Keratinocyte (primary cell): ENCODE results near the gene POU3F2. TPM values are rescaled to one million over a fixed set of nuclear protein-coding genes. Genes with fewer than 3 reads are reported as not detected.

Experiments
- DNase-seq: peaks from one replicate; pipeline ENCODE4 v3.0.0-alpha.2; 2011; ENCODE audit warnings: low read depth, missing footprints, low spot score
- FAIRE-seq: peaks from 2 replicates; lab custom pipeline; 2011; peaks lifted over from hg19 to GRCh38; lab: Jason Lieb, UNC
- H2AFZ ChIP-seq: 2 replicates; pipeline ENCODE4 v1.6.0; 2012; ENCODE audit warnings: low read length, control low read depth, inconsistent platforms; ENCODE audit not compliant: control insufficient read depth
- H3K27ac ChIP-seq: 2 replicates; pipeline ENCODE4 v1.5.1; 2011; ENCODE audit warnings: low read length; ENCODE audit not compliant: control insufficient read depth, insufficient read depth
- H3K27me3 ChIP-seq: 3 replicates; pipeline ENCODE4 v1.6.0; 2011; ENCODE audit warnings: low read length; ENCODE audit not compliant: control insufficient read depth, insufficient read depth; ENCODE audit errors: extremely low read depth
- H3K36me3 ChIP-seq, 2 experiments: 2 replicates in 1 of 2; 3 replicates in 1 of 2; pipeline ENCODE4 v1.5.1; 2011; ENCODE audit warnings: low read length in 2 of 2, mild to moderate bottlenecking in 1 of 2; ENCODE audit not compliant: control insufficient read depth in 2 of 2, insufficient read depth in 2 of 2; ENCODE audit errors: extremely low read depth in 1 of 2
- H3K4me1 ChIP-seq: 3 replicates; pipeline ENCODE4 v1.5.1; 2011; ENCODE audit warnings: low read length; ENCODE audit not compliant: control insufficient read depth, insufficient read depth; ENCODE audit errors: extremely low read depth
- H3K4me2 ChIP-seq: 3 replicates; pipeline ENCODE4 v1.6.0; 2011; ENCODE audit warnings: low read depth, low read length; ENCODE audit not compliant: control insufficient read depth, insufficient read depth; ENCODE audit errors: extremely low read depth
- H3K4me3 ChIP-seq, 3 experiments: fragments of 200-600 bp in 1 of 3; sonication (generic) in 1 of 3; 2 replicates in 2 of 3; 3 replicates in 1 of 3; pipeline ENCODE4 v1.5.1; 2011 to 2016; ENCODE audit warnings: low read length in 3 of 3, mild to moderate bottlenecking in 3 of 3, control low read depth in 2 of 3, inconsistent platforms in 1 of 3, low read depth in 1 of 3, mixed read lengths in 1 of 3, mixed run types in 1 of 3, moderate library complexity in 1 of 3; ENCODE audit not compliant: control insufficient read depth in 2 of 3, insufficient read depth in 2 of 3; ENCODE audit errors: extremely low read depth in 1 of 3
- H3K79me2 ChIP-seq: 2 replicates; pipeline ENCODE4 v1.6.0; 2012; ENCODE audit warnings: low read length; ENCODE audit not compliant: control insufficient read depth, insufficient read depth
- H3K9ac ChIP-seq: 3 replicates; pipeline ENCODE4 v1.6.0; 2011; ENCODE audit warnings: low read length; ENCODE audit not compliant: control insufficient read depth, insufficient read depth; ENCODE audit errors: extremely low read depth
- H3K9me1 ChIP-seq: 3 replicates; pipeline ENCODE4 v1.6.0; 2011; ENCODE audit warnings: low read length; ENCODE audit not compliant: control insufficient read depth, insufficient read depth; ENCODE audit errors: extremely low read depth
- H3K9me3 ChIP-seq: 2 replicates; pipeline ENCODE4 v1.5.1; 2012; ENCODE audit warnings: low read depth, low read length; ENCODE audit not compliant: control insufficient read depth
- H4K20me1 ChIP-seq: 3 replicates; pipeline ENCODE4 v1.6.0; 2011; ENCODE audit warnings: low read length; ENCODE audit not compliant: control insufficient read depth, insufficient read depth; ENCODE audit errors: extremely low read depth
- CTCF ChIP-seq, 3 experiments: IDR thresholded peaks in 1 of 3; conservative IDR thresholded peaks in 1 of 3; optimal IDR thresholded peaks in 1 of 3; 2 replicates in 2 of 3; 3 replicates in 1 of 3; pipeline versions ENCODE3 to v1.5.1; 2011; ENCODE audit warnings: low read length in 3 of 3, mild to moderate bottlenecking in 3 of 3, moderate library complexity in 2 of 3, control low read depth in 1 of 3, inconsistent platforms in 1 of 3; ENCODE audit not compliant: insufficient read depth in 2 of 3; ENCODE audit errors: extremely low read depth in 1 of 3
- EZH2 ChIP-seq: IDR thresholded peaks from one replicate; pipeline ENCODE4 v1.6.1; 2012; ENCODE audit warnings: inconsistent platforms, mild to moderate bottlenecking, low read length, moderate library complexity
- dilution Hi-C: fragments of 300-500 bp; cut with MboI; formaldehyde crosslinking; loops from one replicate; pipeline ENCODE4 v1.7.0; 2020; ENCODE audit warnings: low sequenced_read_pairs; ENCODE audit not compliant: extremely low pct_ligation_motif_present
- polyA plus RNA-seq, 5 experiments: library from polyadenylated mRNA; depleted of rRNA in 3 of 5; stranded (reverse) in 3 of 5; stranded (forward) in 1 of 5; unstranded in 1 of 5; fragments of >200 nt; gene quantifications; 1 replicate in 1 of 5; 2 replicates in 3 of 5; 3 replicates in 1 of 5; pipeline versions ENCODE4 v1.2.1 to v1.2.3, GENCODE V29; 2011 to 2012; ENCODE audit warnings: missing spikeins in 2 of 5, low read depth in 1 of 5, low replicate concordance in 1 of 5

POU3F2 gene
- polyA plus RNA-seq, 1 donor (not counting 4 experiments of a cell fraction or from before 2014, with no cell fraction given): not detected

DNA sequence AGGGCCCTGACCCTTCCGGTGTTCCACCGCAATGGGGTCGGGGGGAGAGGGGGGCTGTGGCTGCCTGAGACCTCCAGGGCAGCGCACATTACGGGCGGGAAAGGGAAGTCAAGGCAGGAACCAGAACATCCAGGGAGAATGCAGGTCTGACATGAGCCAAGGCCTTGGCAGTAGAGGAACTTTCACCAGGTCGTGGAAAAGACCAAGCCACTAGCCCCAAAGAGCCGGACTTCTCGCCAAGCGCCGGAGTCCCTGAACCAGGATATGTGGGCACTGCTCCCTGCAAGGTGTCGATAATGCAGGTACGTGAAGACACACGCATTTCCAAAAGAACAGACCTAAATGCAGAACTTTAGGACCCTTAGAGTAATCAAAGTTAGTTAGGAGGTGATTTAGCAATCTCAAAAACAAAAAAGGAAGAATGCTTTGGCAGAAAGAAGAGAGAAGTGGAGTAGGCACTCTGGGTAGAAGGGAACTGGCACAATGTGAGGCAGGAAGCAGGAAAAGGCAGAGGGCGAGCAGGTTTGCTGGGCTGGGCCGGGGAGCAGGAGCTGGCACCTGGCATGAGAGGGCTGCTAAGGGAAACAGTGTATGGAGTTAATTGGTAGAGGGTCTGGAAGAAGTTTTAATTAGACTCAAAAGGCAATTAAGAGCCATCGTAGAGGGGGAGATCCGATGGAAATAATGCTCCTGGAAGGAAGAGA, 14.3 kb downstream of the POU3F2 start:
- no peaks in the 10 kb centered on the region for H3K36me3 ChIP-seq
- H3K4me1 ChIP-seq: peaks cover 8% of the 10 kb centered on the region
- no peak overlapping the region for H3K4me2 ChIP-seq
- TF ChIP-seq EZH2 (peak; percentile 18), CTCF (optimal IDR thresholded peaks at IDR 0.05 in 1 of 3, IDR thresholded peaks at IDR 0.05 in 1 of 3, conservative IDR thresholded peaks at IDR 0.05 in 1 of 3; ENCODE audit: extremely low read depth in 1 of 3, insufficient read depth in 2 of 3, low read length in 3 of 3) (no peak)
- DNase-seq (no peak), FAIRE-seq (no peak)
- H3K27ac ChIP-seq: no peak overlapping the region
- H3K4me3 ChIP-seq: no peak overlapping the region
- no peaks in the 10 kb centered on the region for H3K9me3 ChIP-seq
- no peak overlapping the region for H3K9ac ChIP-seq
- H3K79me2 ChIP-seq: no peaks in the 10 kb centered on the region
- H3K9me1 ChIP-seq: no peaks in the 10 kb centered on the region
- dilution Hi-C loops: no loop called here
- no peaks in the 10 kb centered on the region for H4K20me1 ChIP-seq
- peaks cover 56% of the 10 kb centered on the region for H3K27me3 ChIP-seq
- no peak overlapping the region for H2AFZ ChIP-seq

GRCh38 chr6:98864497-98864896, 30.1 kb downstream of the POU3F2 start:
- no peaks in the 10 kb centered on the region for H3K4me1 ChIP-seq
- H3K79me2 ChIP-seq: no peaks in the 10 kb centered on the region
- FAIRE-seq: peak; percentile 90
- dilution Hi-C loops: no loop called here
- H2AFZ ChIP-seq: peak overlapping the region; percentile 70
- no peak overlapping the region for H3K4me2 ChIP-seq
- H3K9ac ChIP-seq: no peak overlapping the region
- no peaks in the 10 kb centered on the region for H3K9me3 ChIP-seq
- DNase-seq: no peak
- no peaks in the 10 kb centered on the region for H3K9me1 ChIP-seq
- H3K27me3 ChIP-seq: no peaks in the 10 kb centered on the region
- H4K20me1 ChIP-seq: no peaks in the 10 kb centered on the region
- H3K36me3 ChIP-seq: peaks cover 0 to 3% of the 10 kb centered on the region in 2 experiments
- H3K27ac ChIP-seq: no peak overlapping the region
- no peak for TF ChIP-seq CTCF (optimal IDR thresholded peaks at IDR 0.05 in 1 of 3, IDR thresholded peaks at IDR 0.05 in 1 of 3, conservative IDR thresholded peaks at IDR 0.05 in 1 of 3; ENCODE audit: extremely low read depth in 1 of 3, insufficient read depth in 2 of 3, low read length in 3 of 3)
- TF ChIP-seq EZH2: no peak
- H3K4me3 ChIP-seq: no peak overlapping the region
